ENCODE measurements around the gene OSBPL10.

OSBPL10 gene

GRCh38 chr3:32003380-32003779 lies 22.3 kb upstream of the OSBPL10 start:
- no peaks in the 10 kb centered on the region for H3K36me3 ChIP-seq (ENCODE audit: control insufficient read depth in 1 of 2, insufficient read depth in 2 of 2, low read length in 2 of 2)
- H3K79me2 ChIP-seq (ENCODE audit: control insufficient read depth, insufficient read depth, low read length, poor library complexity) = no peaks in the 10 kb centered on the region
- H3K27me3 ChIP-seq (ENCODE audit: insufficient read depth, low read length) = no peaks in the 10 kb centered on the region
- H3K4me3 ChIP-seq (ENCODE audit: low read depth, low read length) = no peak overlapping the region
- H3K4me2 ChIP-seq (ENCODE audit: low read length) = no peak overlapping the region
- H2AK5ac ChIP-seq (ENCODE audit: low read length) = no peak overlapping the region
- H4K8ac ChIP-seq (ENCODE audit: low read depth, low read length) = no peak overlapping the region
- H2BK120ac ChIP-seq (ENCODE audit: insufficient read depth, low read length, poor library complexity) = no peak overlapping the region
- WGBS (ENCODE audit: extremely low coverage, insufficient coverage, insufficient read length) = no CpG with 5 or more reads among the region's 3 CpGs
- H3K14ac ChIP-seq (ENCODE audit: low read length) = no peak overlapping the region
- no peak overlapping the region for H3K18ac ChIP-seq (ENCODE audit: low read length)
- no peak overlapping the region for H3K23ac ChIP-seq (ENCODE audit: low read length)
- no peak overlapping the region for H2AFZ ChIP-seq (ENCODE audit: insufficient read depth, low read length, poor library complexity)
- no peak overlapping the region for H3K9ac ChIP-seq (ENCODE audit: low read length)
- peaks cover 3 to 16% of the 10 kb centered on the region in 2 experiments for H3K4me1 ChIP-seq (ENCODE audit: control insufficient read depth in 1 of 2, insufficient read depth in 2 of 2, low read length in 2 of 2)
- H3K4ac ChIP-seq (ENCODE audit: low read depth, low read length) = no peak overlapping the region
- H3K79me1 ChIP-seq (ENCODE audit: low read length) = no peaks in the 10 kb centered on the region
- peak overlapping the region; percentile 1 for H2BK12ac ChIP-seq (ENCODE audit: low read length)
- H4K91ac ChIP-seq (ENCODE audit: low read depth, low read length) = peak overlapping the region; percentile 9
- no peak for DNase-seq
- no peaks in the 10 kb centered on the region for H3K9me3 ChIP-seq (ENCODE audit: insufficient read depth, low read depth, low read length)
- no peak overlapping the region for H3K27ac ChIP-seq (ENCODE audit: low read depth, low read length)
- no peak overlapping the region for H2BK5ac ChIP-seq (ENCODE audit: low read depth, low read length, poor library complexity)
- H4K12ac ChIP-seq (ENCODE audit: low read depth, low read length) = no peak overlapping the region

GRCh38 chr3:32002561-32003368 lies 21.7 kb upstream of the OSBPL10 start:
- Histone ChIP-seq H3K4me1 (ENCODE audit: control insufficient read depth in 1 of 2, insufficient read depth in 2 of 2, low read length in 2 of 2) (peaks cover 3 to 16% of the 10 kb centered on the region in 2 experiments), H3K79me1 (ENCODE audit: low read length) (no peaks in the 10 kb centered on the region), H2BK12ac (ENCODE audit: low read length) (no peak overlapping the region), H3K36me3 (ENCODE audit: control insufficient read depth in 1 of 2, insufficient read depth in 2 of 2, low read length in 2 of 2) (no peaks in the 10 kb centered on the region), H3K9me3 (ENCODE audit: insufficient read depth, low read depth, low read length) (no peaks in the 10 kb centered on the region), H3K4me3 (ENCODE audit: low read depth, low read length) (no peak overlapping the region), H4K12ac (ENCODE audit: low read depth, low read length) (no peak overlapping the region), H3K4ac (ENCODE audit: low read depth, low read length) (no peak overlapping the region), H2BK120ac (ENCODE audit: insufficient read depth, low read length, poor library complexity) (no peak overlapping the region), H3K18ac (ENCODE audit: low read length) (no peak overlapping the region), H2AK5ac (ENCODE audit: low read length) (no peak overlapping the region), H3K79me2 (ENCODE audit: control insufficient read depth, insufficient read depth, low read length, poor library complexity) (no peaks in the 10 kb centered on the region), H3K14ac (ENCODE audit: low read length) (no peak overlapping the region), H2BK5ac (ENCODE audit: low read depth, low read length, poor library complexity) (no peak overlapping the region), H3K27me3 (ENCODE audit: insufficient read depth, low read length) (no peaks in the 10 kb centered on the region), H4K8ac (ENCODE audit: low read depth, low read length) (no peak overlapping the region), H3K9ac (ENCODE audit: low read length) (no peak overlapping the region), H4K91ac (ENCODE audit: low read depth, low read length) (peak overlapping the region; percentile 9), H2AFZ (ENCODE audit: insufficient read depth, low read length, poor library complexity) (no peak overlapping the region), H3K4me2 (ENCODE audit: low read length) (no peak overlapping the region), H3K23ac (ENCODE audit: low read length) (no peak overlapping the region), H3K27ac (ENCODE audit: low read depth, low read length) (no peak overlapping the region)
- peak in 1 of 2 donors; percentile 59 for DNase-seq
- no CpG with 5 or more reads among the region's 6 CpGs for WGBS (ENCODE audit: extremely low coverage, insufficient coverage, insufficient read length)

GRCh38 chr3:32000877-32001276 lies 19.8 kb upstream of the OSBPL10 start:
- H3K4ac ChIP-seq (ENCODE audit: low read depth, low read length) = no peak overlapping the region
- no peak overlapping the region for H4K91ac ChIP-seq (ENCODE audit: low read depth, low read length)
- no peaks in the 10 kb centered on the region for H3K79me2 ChIP-seq (ENCODE audit: control insufficient read depth, insufficient read depth, low read length, poor library complexity)
- no peak overlapping the region for H2BK120ac ChIP-seq (ENCODE audit: insufficient read depth, low read length, poor library complexity)
- no peaks in the 10 kb centered on the region for H3K9me3 ChIP-seq (ENCODE audit: insufficient read depth, low read depth, low read length)
- no peak overlapping the region for H2BK12ac ChIP-seq (ENCODE audit: low read length)
- H3K4me3 ChIP-seq (ENCODE audit: low read depth, low read length) = no peak overlapping the region
- H3K36me3 ChIP-seq (ENCODE audit: control insufficient read depth in 1 of 2, insufficient read depth in 2 of 2, low read length in 2 of 2) = no peaks in the 10 kb centered on the region
- no peak overlapping the region for H3K27ac ChIP-seq (ENCODE audit: low read depth, low read length)
- H4K8ac ChIP-seq (ENCODE audit: low read depth, low read length) = no peak overlapping the region
- WGBS (ENCODE audit: extremely low coverage, insufficient coverage, insufficient read length) = no CpG with 5 or more reads among the region's 3 CpGs
- DNase-seq = peak in 1 of 2 donors; percentile 31
- no peak overlapping the region for H2AFZ ChIP-seq (ENCODE audit: insufficient read depth, low read length, poor library complexity)
- H3K27me3 ChIP-seq (ENCODE audit: insufficient read depth, low read length) = no peaks in the 10 kb centered on the region
- no peak overlapping the region for H2BK5ac ChIP-seq (ENCODE audit: low read depth, low read length, poor library complexity)
- H3K9ac ChIP-seq (ENCODE audit: low read length) = no peak overlapping the region
- H4K12ac ChIP-seq (ENCODE audit: low read depth, low read length) = no peak overlapping the region
- no peak overlapping the region for H2AK5ac ChIP-seq (ENCODE audit: low read length)
- H3K23ac ChIP-seq (ENCODE audit: low read length) = no peak overlapping the region
- H3K4me1 ChIP-seq (ENCODE audit: control insufficient read depth in 1 of 2, insufficient read depth in 2 of 2, low read length in 2 of 2) = peaks cover 3 to 16% of the 10 kb centered on the region in 2 experiments
- no peaks in the 10 kb centered on the region for H3K79me1 ChIP-seq (ENCODE audit: low read length)
- no peak overlapping the region for H3K18ac ChIP-seq (ENCODE audit: low read length)
- H3K14ac ChIP-seq (ENCODE audit: low read length) = no peak overlapping the region
- no peak overlapping the region for H3K4me2 ChIP-seq (ENCODE audit: low read length)

GRCh38 chr3:31999907-32000439 lies 18.9 kb upstream of the OSBPL10 start:
- Histone ChIP-seq H3K14ac (ENCODE audit: low read length) (no peak overlapping the region), H3K18ac (ENCODE audit: low read length) (no peak overlapping the region)
- WGBS (ENCODE audit: extremely low coverage, insufficient coverage, insufficient read length) = no CpG with 5 or more reads among the region's 7 CpGs

More at GRCh38 chr3:31999907-32000439, 18.9 kb upstream of the OSBPL10 start:
- no peaks in the 10 kb centered on the region for H3K79me2 ChIP-seq (ENCODE audit: control insufficient read depth, insufficient read depth, low read length, poor library complexity)
- H2AFZ ChIP-seq (ENCODE audit: insufficient read depth, low read length, poor library complexity) = no peak overlapping the region
- H3K27me3 ChIP-seq (ENCODE audit: insufficient read depth, low read length) = no peaks in the 10 kb centered on the region
- no peak overlapping the region for H4K8ac ChIP-seq (ENCODE audit: low read depth, low read length)
- no peak overlapping the region for H3K23ac ChIP-seq (ENCODE audit: low read length)
- H3K36me3 ChIP-seq (ENCODE audit: control insufficient read depth in 1 of 2, insufficient read depth in 2 of 2, low read length in 2 of 2) = no peaks in the 10 kb centered on the region
- no peak overlapping the region for H3K4me3 ChIP-seq (ENCODE audit: low read depth, low read length)
- no peak overlapping the region for H3K4me2 ChIP-seq (ENCODE audit: low read length)
- H4K91ac ChIP-seq (ENCODE audit: low read depth, low read length) = no peak overlapping the region
- no peak overlapping the region for H2AK5ac ChIP-seq (ENCODE audit: low read length)
- H3K79me1 ChIP-seq (ENCODE audit: low read length) = no peaks in the 10 kb centered on the region
- no peak overlapping the region for H3K27ac ChIP-seq (ENCODE audit: low read depth, low read length)
- H2BK120ac ChIP-seq (ENCODE audit: insufficient read depth, low read length, poor library complexity) = no peak overlapping the region
- H2BK5ac ChIP-seq (ENCODE audit: low read depth, low read length, poor library complexity) = no peak overlapping the region
- H3K9ac ChIP-seq (ENCODE audit: low read length) = no peak overlapping the region
- no peak overlapping the region for H4K12ac ChIP-seq (ENCODE audit: low read depth, low read length)
- no peak overlapping the region for H2BK12ac ChIP-seq (ENCODE audit: low read length)
- H3K4ac ChIP-seq (ENCODE audit: low read depth, low read length) = no peak overlapping the region
- H3K4me1 ChIP-seq (ENCODE audit: control insufficient read depth in 1 of 2, insufficient read depth in 2 of 2, low read length in 2 of 2) = peaks cover 3 to 16% of the 10 kb centered on the region in 2 experiments
- no peak for DNase-seq
- H3K9me3 ChIP-seq (ENCODE audit: insufficient read depth, low read depth, low read length) = no peaks in the 10 kb centered on the region
